GM21528 (cell line): ENCODE data around the gene BEND5.

Experiments
- ATAC-seq: cut with Tn5 transposase; IDR thresholded peaks from one replicate; pipeline ENCODE4 v1.9.1; 2021; ENCODE audit warnings: mild to moderate bottlenecking, moderate library complexity; ENCODE audit not compliant: unreplicated experiment, low FRiP score

BEND5 gene

DNA sequence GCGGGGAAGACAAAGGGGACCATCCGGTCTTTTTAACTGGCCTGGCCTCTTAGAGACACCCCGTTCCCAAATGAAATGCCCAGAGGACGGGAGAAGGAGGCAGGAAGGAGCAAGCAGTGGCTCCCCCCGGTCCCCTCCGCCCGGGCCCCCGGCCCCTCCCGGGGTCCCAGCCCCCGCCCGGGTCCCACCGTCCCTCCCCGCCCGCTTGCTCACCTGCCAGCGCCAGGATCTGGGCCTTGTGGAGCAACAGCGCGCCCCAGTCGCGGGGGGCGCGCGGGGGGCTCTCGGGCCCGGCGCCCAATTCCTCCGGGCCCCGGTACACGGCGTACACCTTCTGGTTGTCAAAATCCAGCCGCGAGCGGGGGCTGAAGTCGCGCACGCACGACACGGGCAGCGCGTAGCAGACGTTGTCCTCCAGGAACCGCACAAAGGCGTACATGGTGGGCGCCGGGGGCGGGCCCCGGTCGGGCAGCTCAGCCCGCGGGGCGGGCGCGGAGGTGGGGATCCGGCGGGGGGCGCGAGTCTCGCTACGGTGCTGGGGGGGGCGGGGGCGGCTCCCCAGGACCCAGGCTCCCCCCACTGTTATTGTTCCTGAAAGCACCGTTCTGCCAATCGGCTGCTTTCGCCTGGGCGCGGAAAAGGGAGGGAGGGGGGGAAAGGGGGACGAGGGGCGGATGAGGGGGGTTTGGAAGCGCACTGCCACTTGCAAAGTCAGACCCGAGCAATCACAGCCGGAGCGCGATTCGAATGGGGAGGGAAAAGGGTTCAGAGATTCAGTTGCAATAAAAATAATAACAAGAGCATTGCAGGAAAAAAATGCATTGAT, at the start of gene BEND5:
Gene BEND5 (minus strand): TSS at position 499 of the 826 bp plus-strand sequence. CDS start 60 bp downstream, at position 439.
- no peak for ATAC-seq

DNA sequence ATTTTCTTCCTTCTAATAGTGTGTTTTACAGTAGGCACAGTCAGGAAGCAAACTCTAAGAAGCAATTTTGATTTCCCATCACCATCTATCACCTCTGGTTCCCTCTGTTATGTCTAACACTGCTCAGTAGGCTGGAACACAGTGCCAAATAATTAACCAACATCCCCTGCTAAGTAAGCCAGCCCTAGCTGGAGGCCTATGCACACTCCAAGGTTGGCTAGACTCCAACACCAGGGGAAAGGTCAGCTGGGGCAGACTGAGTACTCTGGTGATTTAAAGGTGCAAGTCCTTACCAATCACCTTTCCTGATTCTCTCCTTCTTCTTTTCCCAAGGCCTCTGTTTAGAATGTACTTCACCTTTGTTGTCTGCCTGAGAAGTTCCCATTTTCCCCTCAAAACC, 46.5 kb upstream of the BEND5 start:
- ATAC-seq, result no peak

GRCh38 chr1:48820491-48820890, 43.8 kb upstream of the BEND5 start:
- no peak for ATAC-seq

GRCh38 chr1:48817505-48818114, 40.9 kb upstream of the BEND5 start:
- ATAC-seq, result no peak

DNA sequence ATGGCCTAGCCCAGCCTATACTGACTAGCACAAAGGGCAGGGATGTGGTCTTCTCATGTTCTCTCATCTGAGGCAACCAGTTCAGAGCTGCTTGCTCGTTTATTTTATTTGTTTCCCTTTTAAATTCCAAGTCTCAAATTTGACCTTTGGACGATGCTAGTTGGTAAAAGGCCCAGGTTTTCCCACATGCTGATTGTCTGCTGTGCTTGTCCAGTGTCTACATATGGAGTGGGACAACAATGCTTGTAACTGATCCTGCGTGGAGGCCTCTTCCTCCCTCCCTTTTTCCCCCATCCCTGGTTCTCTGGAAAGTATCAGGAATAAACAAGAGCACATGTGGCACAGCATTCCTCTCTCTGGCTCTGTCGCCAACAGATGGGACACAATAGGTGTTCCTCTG, 34.0 kb upstream of the BEND5 start:
- ATAC-seq, result no peak

GRCh38 chr1:48808496-48808895, 31.8 kb upstream of the BEND5 start:
- ATAC-seq, result no peak

DNA sequence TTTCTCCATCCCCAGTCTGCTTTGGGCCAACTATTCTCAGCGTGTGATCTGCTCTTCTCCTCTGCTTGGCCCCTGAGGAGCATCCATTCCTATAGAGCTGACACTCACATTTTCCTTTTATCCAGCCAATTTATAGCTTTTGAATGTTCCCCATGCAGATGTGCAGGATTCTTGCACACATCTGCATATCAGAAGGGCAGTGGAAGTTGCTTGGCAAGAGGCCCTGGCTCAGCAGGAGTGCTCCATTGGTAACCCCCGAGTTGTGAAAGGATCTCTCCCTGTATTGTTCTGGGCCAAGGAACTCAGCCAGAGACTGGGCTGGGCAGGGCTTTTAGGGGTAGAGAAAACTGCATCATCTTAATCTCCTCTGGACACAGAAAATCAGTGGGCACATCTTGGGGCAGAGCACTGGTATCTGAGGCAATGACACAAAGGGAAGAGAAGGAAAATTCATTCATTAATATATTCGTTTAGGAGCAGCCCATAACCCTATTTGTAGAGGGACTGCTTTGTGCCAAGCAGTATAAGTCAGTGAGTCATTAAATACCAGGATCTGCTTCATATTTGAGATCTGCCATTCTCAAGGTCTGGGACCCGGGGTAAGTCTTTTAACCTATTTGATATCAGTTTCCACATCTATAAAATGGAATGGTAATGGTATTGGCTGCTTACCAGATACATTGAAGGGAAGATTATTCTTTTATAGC, 31.0 kb upstream of the BEND5 start:
- no peak for ATAC-seq

- no peak for ATAC-seq
Observed at GRCh38 chr1:48803474-48803873, 26.8 kb upstream of the BEND5 start.

DNA sequence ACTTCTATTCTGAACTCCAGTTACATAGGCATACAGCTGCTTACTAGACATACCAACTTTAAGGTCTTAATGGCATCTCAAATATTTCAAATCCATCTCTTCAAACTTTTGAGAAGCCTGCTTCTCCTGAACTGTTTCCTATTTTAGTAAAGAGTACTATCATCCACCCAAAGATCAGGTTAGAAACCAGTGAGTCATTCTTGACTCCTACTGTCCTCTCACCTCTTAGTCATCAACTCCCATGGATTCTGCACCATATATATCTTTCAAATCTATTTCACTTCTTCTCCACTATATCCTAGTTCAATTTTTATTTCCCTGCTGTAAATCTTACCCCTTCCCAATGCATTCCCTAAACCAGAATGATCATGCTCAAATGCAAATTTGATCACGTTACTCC, 18.1 kb upstream of the BEND5 start:
- ATAC-seq, result no peak

DNA sequence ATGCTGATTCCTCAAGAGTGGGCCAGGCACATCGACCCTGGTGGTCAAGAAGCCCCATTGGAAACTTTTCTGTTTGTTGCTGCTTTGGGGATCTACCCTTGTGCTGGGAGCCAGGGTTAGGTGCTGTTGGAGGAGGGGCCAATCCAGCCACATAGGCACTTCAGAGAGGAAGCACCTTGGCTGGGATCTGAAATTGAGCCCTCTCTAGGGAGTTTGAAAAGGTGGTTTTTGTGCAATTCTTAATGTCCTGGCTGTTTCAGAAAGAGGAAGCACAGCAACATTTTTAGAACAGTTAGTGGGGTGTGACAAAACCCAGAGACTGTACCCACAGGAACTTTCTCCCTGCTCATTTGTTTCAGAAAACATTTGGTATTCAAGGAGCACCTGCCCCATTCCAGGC, 17.2 kb upstream of the BEND5 start:
- peak; percentile 88 for ATAC-seq

DNA sequence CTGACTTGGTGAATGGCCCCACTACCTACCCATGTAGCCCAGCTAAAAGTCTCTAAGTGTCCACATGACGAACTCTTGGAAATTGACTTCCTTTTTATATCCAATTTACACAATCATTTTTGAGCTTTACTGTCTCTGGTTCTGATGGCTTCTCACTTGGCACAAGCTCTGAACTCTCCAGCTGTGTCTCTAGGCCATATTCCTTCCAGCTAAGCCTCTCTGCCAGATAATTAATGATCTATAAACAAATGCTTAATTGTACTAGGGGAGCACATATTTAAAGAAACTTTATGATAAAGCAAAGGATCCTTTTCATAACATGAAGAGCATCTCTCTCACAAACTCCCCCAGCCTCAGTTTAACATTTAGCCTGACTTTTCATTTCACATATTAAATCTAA, 16.3 kb upstream of the BEND5 start:
- ATAC-seq, result no peak

- peak; percentile 58 for ATAC-seq
Observed at GRCh38 chr1:48790397-48790796, 13.7 kb upstream of the BEND5 start.

GRCh38 chr1:48789903-48790302, 13.2 kb upstream of the BEND5 start:
- ATAC-seq, result peak; percentile 28

DNA sequence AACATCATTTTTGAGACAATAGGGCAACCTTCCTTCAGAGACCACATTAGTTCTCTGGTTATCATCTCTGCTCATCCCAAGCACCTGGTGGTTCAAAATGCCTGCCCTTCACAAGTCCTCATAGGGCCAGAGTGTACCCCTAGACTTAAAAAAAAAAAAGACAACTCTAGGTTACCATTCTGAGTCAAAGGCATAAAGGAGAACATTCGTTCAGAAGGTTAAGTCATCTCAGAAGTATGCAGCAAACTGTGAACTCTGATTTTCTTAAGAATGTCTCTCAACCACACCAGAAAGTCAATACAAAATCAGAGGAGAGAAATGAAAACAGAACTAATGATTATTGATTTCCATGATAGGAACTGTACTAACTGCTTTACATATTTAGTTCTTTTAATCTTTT, 9.2 kb upstream of the BEND5 start:
- ATAC-seq, result no peak

DNA sequence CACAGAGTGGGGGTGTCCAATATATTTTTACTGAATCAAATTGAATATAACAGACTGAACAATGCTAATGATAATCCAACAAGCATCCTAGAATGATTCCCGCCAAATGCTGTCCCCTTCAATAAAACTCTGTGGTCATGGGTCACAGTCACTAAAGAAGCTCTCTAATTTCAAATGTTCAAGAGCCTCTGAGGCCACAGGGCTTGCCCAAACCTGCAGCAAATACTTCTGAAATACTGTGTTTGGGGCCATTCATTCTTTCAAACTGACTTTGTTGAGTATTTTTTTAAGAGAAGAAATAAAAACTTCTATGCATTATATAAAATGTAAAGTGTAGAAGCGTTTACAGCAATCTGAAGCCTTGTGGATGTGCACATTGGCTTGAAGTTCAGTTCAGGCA, 7.6 kb upstream of the BEND5 start:
- ATAC-seq, result no peak

DNA sequence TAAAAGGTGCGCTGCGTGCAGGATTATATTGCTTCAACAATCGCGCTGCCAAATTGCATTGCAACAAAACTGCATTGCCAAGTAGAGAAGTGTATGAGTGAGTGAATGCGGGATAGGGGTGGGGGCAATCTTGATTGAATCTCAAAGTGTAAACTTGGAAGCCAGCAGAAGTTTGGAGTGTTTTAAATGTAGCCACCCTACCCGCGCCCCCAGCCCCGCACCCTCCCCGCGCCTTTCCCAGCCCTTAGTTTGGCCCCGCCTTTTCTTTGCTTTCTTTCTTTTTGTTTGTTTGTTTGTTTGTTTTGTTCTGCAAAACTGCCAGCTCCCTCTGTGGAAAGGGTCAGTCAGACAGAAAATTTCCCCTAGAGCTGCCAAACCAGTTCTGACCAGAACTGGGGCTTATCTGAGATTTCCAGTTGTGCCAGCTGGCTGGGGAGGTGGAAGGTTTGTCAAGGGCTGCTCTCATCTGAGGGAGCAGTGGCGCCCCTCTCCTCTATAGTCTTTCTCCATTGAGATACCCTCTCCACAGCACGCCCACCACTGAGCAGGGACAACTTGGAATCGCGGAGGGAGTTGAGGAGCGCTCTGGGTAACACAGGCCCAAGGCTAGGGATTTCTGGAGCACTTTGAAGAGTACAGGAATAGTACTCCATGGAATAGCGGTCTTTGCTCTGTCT, 666 bp upstream of the BEND5 start:
- ATAC-seq, result no peak

- ATAC-seq, result no peak
Observed at GRCh38 chr1:48775831-48776392, 779 bp downstream of the BEND5 start.

DNA sequence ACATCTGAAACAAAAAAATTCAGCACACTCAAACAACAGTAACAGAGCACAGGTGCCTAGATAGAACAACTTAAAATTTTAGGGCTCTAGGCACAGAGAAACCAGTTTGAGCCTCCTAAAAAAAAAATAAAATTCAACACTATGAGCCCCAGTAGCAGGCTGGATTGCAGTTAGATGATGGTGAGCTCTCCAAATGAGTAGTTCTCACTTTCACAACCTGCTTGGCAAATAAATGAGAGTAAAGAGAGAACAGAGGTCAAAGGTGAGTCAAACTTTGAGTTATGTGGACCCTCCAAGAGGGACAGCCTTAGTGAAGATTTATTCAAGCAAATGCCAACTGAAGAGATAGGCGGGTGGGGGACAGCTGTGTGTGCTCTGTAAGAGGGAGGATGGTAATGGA, 3.6 kb downstream of the BEND5 start:
- peak; percentile 54 for ATAC-seq

- no peak for ATAC-seq
Observed at GRCh38 chr1:48772211-48772610, 4.5 kb downstream of the BEND5 start.

DNA sequence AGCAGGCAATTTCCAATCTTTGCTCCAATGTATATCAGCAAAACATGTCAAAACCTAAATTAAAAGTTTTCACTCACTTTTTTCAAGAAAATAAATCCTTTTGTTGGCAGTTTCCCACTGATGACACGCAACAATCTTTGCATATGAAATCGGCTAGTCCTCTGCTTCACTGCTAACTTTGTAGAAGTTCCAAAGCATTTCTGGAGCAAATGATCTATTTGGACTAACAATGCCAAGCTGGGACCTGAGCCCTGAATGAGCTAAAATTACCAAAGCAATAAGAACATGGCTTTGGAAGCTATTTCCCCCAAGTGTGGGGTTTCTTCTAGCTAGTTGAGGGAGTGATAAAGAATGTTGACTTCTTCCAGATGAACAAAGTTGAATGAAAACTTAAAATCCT, 5.1 kb downstream of the BEND5 start:
- ATAC-seq, result no peak
